CD14-positive monocyte (primary cell): ENCODE measurements around the gene PANX2. TPM values are rescaled to one million over a fixed set of nuclear protein-coding genes. Genes with fewer than 3 reads are reported as not detected.

Experiments used
- DNase-seq, 3 donors: peaks; one replicate each; pipeline ENCODE4 v3.0.0-alpha.2; 2011 to 2022
- H2AFZ ChIP-seq: 2 replicates; pipeline ENCODE4 v1.6.0; 2012; ENCODE audit warnings: mild to moderate bottlenecking, low read depth, low read length, inconsistent platforms; ENCODE audit not compliant: insufficient read depth, poor library complexity, severe bottlenecking
- H3K27ac ChIP-seq, 2 donors: 1 replicate in 1 of 2; 2 replicates in 1 of 2; pipeline ENCODE4 v1.5.1; 2012 to 2013; ENCODE audit warnings: low read length in 2 of 2, control low read depth in 1 of 2, inconsistent platforms in 1 of 2, low read depth in 1 of 2, mild to moderate bottlenecking in 1 of 2
- H3K27me3 ChIP-seq, 2 donors: one replicate each; pipeline versions ENCODE4 v1.6.0 to v1.6.1; 2011 to 2013; ENCODE audit warnings: low read length in 2 of 2; ENCODE audit not compliant: control insufficient read depth in 2 of 2, insufficient read depth in 2 of 2
- H3K36me3 ChIP-seq, 2 donors: replicated peaks in 1 of 2; 1 replicate in 1 of 2; 2 replicates in 1 of 2; pipeline versions ENCODE4 v1.5.1 to v1.6.1; 2012 to 2013; ENCODE audit warnings: low read length in 2 of 2, control low read depth in 1 of 2, inconsistent platforms in 1 of 2, mild to moderate bottlenecking in 1 of 2; ENCODE audit not compliant: insufficient read depth in 2 of 2, control insufficient read depth in 1 of 2
- H3K4me1 ChIP-seq, 2 donors: 1 replicate in 1 of 2; 2 replicates in 1 of 2; pipeline versions ENCODE4 v1.5.1 to v1.6.1; 2012 to 2013; ENCODE audit warnings: low read length in 2 of 2, control low read depth in 1 of 2, inconsistent platforms in 1 of 2, mild to moderate bottlenecking in 1 of 2, moderate library complexity in 1 of 2; ENCODE audit not compliant: insufficient read depth in 2 of 2, control insufficient read depth in 1 of 2
- H3K4me2 ChIP-seq: replicated peaks from 2 replicates; pipeline ENCODE3; 2012; ENCODE audit warnings: low read length, moderate library complexity, mild to moderate bottlenecking; ENCODE audit not compliant: poor library complexity, severe bottlenecking; ENCODE audit errors: extremely low read depth
- H3K4me3 ChIP-seq, 3 experiments: fragments of 200-600 bp in 1 of 3; sonication (generic) in 1 of 3; replicated peaks in 1 of 3; 1 replicate in 2 of 3; 2 replicates in 1 of 3; pipeline ENCODE4 v1.5.1; 2011 to 2013; ENCODE audit warnings: low read length in 3 of 3, mild to moderate bottlenecking in 3 of 3, control low read depth in 2 of 3, low read depth in 2 of 3, inconsistent platforms in 1 of 3, moderate library complexity in 1 of 3
- H3K79me2 ChIP-seq: 2 replicates; pipeline ENCODE4 v1.6.0; 2012; ENCODE audit warnings: mild to moderate bottlenecking, control low read depth, inconsistent platforms, low read length, moderate library complexity; ENCODE audit not compliant: insufficient read depth
- H3K9ac ChIP-seq: 2 replicates; pipeline ENCODE4 v1.6.0; 2017; ENCODE audit warnings: low read length, mild to moderate bottlenecking; ENCODE audit not compliant: insufficient read depth, poor library complexity, severe bottlenecking
- H3K9me3 ChIP-seq, 2 donors: replicated peaks in 1 of 2; 1 replicate in 1 of 2; 2 replicates in 1 of 2; pipeline versions ENCODE4 v1.5.1 to v1.6.1; 2012 to 2013; ENCODE audit warnings: low read length in 2 of 2, control low read depth in 1 of 2; ENCODE audit not compliant: control insufficient read depth in 1 of 2, insufficient read depth in 1 of 2
- H4K20me1 ChIP-seq: 2 replicates; pipeline ENCODE4 v1.6.0; 2012; ENCODE audit warnings: mild to moderate bottlenecking, low read length, control low read depth, moderate library complexity; ENCODE audit not compliant: insufficient read depth
- H3K27ac Mint-ChIP-seq, 7 donors: one replicate each; pipeline ENCODE4 v1.8.0; 2020; ENCODE audit warnings: mild to moderate bottlenecking in 7 of 7, mixed read lengths in 7 of 7, moderate library complexity in 6 of 7, inconsistent platforms in 2 of 7
- H3K27me3 Mint-ChIP-seq, 3 donors: one replicate each; pipeline ENCODE4 v1.8.0; 2021 to 2022; ENCODE audit warnings: low read depth in 3 of 3, mild to moderate bottlenecking in 3 of 3, mixed read lengths in 3 of 3, moderate library complexity in 3 of 3, inconsistent platforms in 1 of 3
- H3K36me3 Mint-ChIP-seq, 2 donors: one replicate each; pipeline ENCODE4 v1.8.0; 2020; ENCODE audit warnings: mixed read lengths in 2 of 2, inconsistent platforms in 1 of 2, mild to moderate bottlenecking in 1 of 2
- H3K4me1 Mint-ChIP-seq: one replicate; pipeline ENCODE4 v1.8.0; 2020; ENCODE audit warnings: mild to moderate bottlenecking, mixed read lengths
- H3K4me3 Mint-ChIP-seq, 2 donors: one replicate each; pipeline ENCODE4 v1.8.0; 2020; ENCODE audit warnings: mild to moderate bottlenecking in 2 of 2, mixed read lengths in 2 of 2, moderate library complexity in 1 of 2
- H3K9me3 Mint-ChIP-seq, 7 donors: one replicate each; pipeline ENCODE4 v1.8.0; 2020 to 2022; ENCODE audit warnings: mixed read lengths in 7 of 7, mild to moderate bottlenecking in 6 of 7, moderate library complexity in 6 of 7, inconsistent platforms in 2 of 7
- WGBS: methylation state at CpG from one replicate; pipeline ENCODE4 v1.1.5; 2013; ENCODE audit warnings: missing lambda C conversion rate; ENCODE audit not compliant: insufficient coverage; 5-methylcytosine and 5-hydroxymethylcytosine counted together
- intact Hi-C, 2 donors: fragments of 100-400 bp; cut with micrococcal nuclease; formaldehyde crosslinking; loops; one replicate each; pipeline versions ENCODE4 v1.15.0 to v1.15.1; 2023
- polyA plus RNA-seq, 3 donors: library from polyadenylated mRNA; depleted of rRNA in 1 of 3; unstranded in 2 of 3; stranded (reverse) in 1 of 3; fragments of 300-500 nt in 2 of 3; fragments of >200 nt in 1 of 3; fragmentation: Illumina TruSeq in 2 of 3; gene quantifications; 1 replicate in 2 of 3; 2 replicates in 1 of 3; pipeline ENCODE4 v1.2.3, GENCODE V29; 2012 to 2021
- TF ChIP-seq, protein P1 (sequence below): fragments of 200-600 bp; IDR thresholded peaks from one replicate; pipeline ENCODE4 v1.8.0; 2022; ENCODE audit warnings: antibody characterized with exemption, mild to moderate bottlenecking

PANX2 gene
- polyA plus RNA-seq, 3 donors = 0.05 to 6.0 TPM; not detected in 1

DNA sequence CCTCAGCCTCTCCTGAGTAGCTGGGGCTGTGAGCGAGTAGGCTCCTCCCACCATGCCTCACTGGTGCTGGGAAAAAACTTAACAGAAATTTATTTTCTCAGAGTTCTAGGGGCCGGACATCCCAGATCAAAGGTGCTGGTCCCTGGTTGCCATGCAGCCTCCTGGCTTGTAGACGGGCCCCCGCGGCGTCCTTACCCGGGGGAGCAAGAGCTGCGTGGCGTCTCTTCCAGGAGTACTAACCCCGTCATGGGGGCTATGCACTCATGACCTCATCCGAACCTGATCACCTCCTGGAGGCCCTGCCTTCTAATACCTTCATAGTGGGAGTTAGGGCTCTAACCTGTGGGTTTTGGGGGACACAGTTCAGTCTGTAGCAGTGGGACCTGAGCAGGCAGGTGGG is 17.8 kb downstream of the PANX2 start:
- no peaks in the 10 kb centered on the region for H3K9me3 ChIP-seq
- no peak for DNase-seq
- Mint-ChIP-seq H3K36me3 (peaks cover 13 to 21% of the 10 kb centered on the region in 2 donors), H3K4me1 (peaks cover 66% of the 10 kb centered on the region), H3K9me3 (no peaks in the 10 kb centered on the region), H3K4me3 (no peak overlapping the region), H3K27me3 (peaks cover 0 to 4% (median 2%) of the 10 kb centered on the region in 3 donors), H3K27ac (peak overlapping the region in 4 of 7 donors; percentile 98 to 100 (median 100))
- intact Hi-C loops = loop anchor here in 1 of 2 donors (5.0 kb wide), 1 partner anchor 344 kb away; the partner anchor contains the start of gene TYMP
- TF ChIP-seq, protein P1, sequence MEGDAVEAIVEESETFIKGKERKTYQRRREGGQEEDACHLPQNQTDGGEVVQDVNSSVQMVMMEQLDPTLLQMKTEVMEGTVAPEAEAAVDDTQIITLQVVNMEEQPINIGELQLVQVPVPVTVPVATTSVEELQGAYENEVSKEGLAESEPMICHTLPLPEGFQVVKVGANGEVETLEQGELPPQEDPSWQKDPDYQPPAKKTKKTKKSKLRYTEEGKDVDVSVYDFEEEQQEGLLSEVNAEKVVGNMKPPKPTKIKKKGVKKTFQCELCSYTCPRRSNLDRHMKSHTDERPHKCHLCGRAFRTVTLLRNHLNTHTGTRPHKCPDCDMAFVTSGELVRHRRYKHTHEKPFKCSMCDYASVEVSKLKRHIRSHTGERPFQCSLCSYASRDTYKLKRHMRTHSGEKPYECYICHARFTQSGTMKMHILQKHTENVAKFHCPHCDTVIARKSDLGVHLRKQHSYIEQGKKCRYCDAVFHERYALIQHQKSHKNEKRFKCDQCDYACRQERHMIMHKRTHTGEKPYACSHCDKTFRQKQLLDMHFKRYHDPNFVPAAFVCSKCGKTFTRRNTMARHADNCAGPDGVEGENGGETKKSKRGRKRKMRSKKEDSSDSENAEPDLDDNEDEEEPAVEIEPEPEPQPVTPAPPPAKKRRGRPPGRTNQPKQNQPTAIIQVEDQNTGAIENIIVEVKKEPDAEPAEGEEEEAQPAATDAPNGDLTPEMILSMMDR = no peak
- no peak overlapping the region for H3K9ac ChIP-seq
- WGBS = 94% methylated on average over 6 of the region's 11 CpGs
- H3K27me3 ChIP-seq = no peaks in the 10 kb centered on the region
- peaks cover 4% of the 10 kb centered on the region in 2 donors for H3K36me3 ChIP-seq
- H2AFZ ChIP-seq = no peak overlapping the region
- H3K4me3 ChIP-seq = peak overlapping the region in 1 of 3 experiments; percentile 71
- H3K4me2 ChIP-seq = no peak overlapping the region
- no peaks in the 10 kb centered on the region for H4K20me1 ChIP-seq
- H3K79me2 ChIP-seq = peaks cover 62% of the 10 kb centered on the region
- H3K4me1 ChIP-seq = peaks cover 82 to 93% of the 10 kb centered on the region in 2 donors
- H3K27ac ChIP-seq = peak overlapping the region in 1 of 2 donors; percentile 99

GRCh38 chr22:50189184-50189848 is 18.8 kb downstream of the PANX2 start:
- Histone ChIP-seq H3K4me1 (peaks cover 74 to 87% of the 10 kb centered on the region in 2 donors), H3K4me3 (peak overlapping the region in 1 of 3 experiments; percentile 71), H3K9ac (peak overlapping the region; percentile 95), H4K20me1 (no peaks in the 10 kb centered on the region), H3K27ac (peak overlapping the region; percentile 99 to 100), H3K36me3 (peaks cover 14% of the 10 kb centered on the region in 2 donors), H3K4me2 (peak overlapping the region; percentile 70), H3K27me3 (no peaks in the 10 kb centered on the region), H3K9me3 (no peaks in the 10 kb centered on the region), H2AFZ (no peak overlapping the region), H3K79me2 (peaks cover 71% of the 10 kb centered on the region)
- Mint-ChIP-seq H3K27ac (peak overlapping the region; percentile 98 to 100 (median 100)), H3K36me3 (peaks cover 19 to 31% of the 10 kb centered on the region in 2 donors), H3K9me3 (no peaks in the 10 kb centered on the region), H3K27me3 (peaks cover 0 to 4% (median 2%) of the 10 kb centered on the region in 3 donors), H3K4me1 (peaks cover 61% of the 10 kb centered on the region), H3K4me3 (peak overlapping the region; percentile 83 to 89)
- no peak for DNase-seq
- 70% methylated on average over 19 of the region's 20 CpGs for WGBS
- TF ChIP-seq, protein P1 = no peak
- intact Hi-C loops = loop anchor here in 1 of 2 donors (5.0 kb wide), 1 partner anchor 343 kb away; the partner anchor contains the start of gene TYMP
